Measurements from ENCODE around the gene PTPRF.
"Not testable (repeated sequence)": the region's sequence is repeated elsewhere in the genome, so short reads cannot be mapped to it uniquely, and the experiment has no call there.

Gene PTPRF

DNA sequence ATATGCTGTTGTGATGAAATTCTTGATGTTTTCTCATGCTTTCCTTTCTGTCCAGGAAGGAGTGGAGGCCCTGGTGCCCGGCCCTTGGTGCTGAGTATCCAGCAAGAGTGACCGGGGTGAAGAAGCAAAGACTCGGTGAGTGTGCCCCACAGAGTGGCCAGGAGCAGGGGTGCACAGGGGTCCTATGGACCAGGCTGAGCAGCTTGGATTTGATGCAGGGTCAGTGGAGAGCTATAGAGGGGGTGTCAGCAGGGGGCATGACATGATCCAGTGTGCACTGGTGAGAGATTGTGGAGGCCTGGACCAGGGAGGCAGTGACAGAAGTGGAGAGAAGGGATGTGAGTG, 7.4 kb downstream of the PTPRF start:
- DNase-seq (ENCODE audit: low spot score), result no peak

DNA sequence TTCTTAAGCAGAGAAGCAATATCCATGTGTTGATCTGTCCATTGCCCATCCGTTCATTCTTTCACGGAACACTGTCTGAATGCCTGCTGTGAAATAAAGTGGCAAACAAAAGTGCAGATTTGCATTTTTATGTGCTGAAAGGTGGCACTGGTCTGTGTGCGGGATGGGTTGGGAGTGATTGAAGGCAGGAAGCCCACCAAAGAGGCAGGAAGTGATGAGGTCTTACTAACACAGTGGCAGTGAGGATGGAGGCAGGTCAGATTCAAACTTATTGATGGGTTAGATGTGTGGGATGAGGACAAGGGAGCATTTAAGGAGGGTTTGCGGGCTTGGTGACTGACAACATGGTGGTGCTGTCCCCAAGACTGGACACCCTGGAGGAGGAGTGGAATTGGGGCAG, 8.3 kb downstream of the PTPRF start:
- no peak for DNase-seq (ENCODE audit: low spot score)

DNA sequence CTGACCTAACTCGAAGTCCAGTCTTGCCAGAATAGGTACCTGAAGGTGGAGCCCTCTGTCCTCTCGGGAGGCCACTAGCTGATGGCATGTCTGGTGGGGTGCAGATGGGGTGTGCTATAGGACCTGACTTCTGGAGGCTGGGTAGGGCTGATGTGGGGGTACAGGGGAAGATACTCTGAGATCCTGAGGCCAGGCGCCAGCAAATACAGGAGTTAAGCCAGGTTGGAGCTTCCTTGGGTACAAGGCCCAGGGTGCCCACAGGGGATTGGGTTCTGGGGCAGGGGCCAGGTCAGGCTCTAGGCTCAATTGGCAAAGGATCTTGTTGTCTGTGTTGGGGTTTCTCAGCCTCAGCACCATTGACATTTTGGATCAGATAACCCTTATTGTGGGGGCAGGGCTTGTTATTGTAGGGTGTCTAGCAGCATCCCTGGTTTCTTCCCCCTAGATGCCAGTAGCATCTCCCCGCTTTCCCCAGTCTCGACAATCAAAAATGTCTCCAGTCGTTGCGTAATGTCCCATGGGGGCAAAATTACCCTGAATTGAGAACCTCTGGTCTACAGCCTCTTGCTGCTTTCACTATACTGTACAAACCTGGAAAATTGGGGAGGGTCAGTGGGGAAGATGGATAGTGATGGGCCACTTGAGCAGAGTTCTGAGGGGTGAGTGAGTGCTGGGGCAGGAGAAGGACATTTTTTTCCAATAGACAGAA, 9.2 kb downstream of the PTPRF start:
- DNase-seq (ENCODE audit: low spot score), result no peak

DNA sequence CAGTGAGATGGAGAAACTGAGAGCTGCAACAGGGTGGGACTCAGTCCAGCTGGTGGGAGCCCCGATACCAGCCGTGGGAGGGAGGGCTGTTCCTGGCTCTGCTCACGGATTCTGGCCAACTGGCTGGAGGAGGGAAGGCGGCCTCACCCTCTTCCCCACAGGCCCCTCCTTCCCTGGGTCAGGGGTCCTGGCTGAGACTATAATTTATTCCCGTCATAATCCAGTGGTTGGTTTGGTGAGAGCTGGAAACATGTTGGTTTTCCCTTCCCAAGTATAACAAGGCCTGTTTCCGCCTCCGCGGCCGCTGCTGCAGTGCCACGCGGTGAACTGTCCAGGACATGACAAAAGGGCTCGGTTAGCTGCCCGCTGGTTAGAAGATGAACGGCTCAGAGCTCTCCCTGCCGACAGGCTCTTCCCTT, 10.0 kb downstream of the PTPRF start:
- no peak for DNase-seq (ENCODE audit: low spot score)

DNA sequence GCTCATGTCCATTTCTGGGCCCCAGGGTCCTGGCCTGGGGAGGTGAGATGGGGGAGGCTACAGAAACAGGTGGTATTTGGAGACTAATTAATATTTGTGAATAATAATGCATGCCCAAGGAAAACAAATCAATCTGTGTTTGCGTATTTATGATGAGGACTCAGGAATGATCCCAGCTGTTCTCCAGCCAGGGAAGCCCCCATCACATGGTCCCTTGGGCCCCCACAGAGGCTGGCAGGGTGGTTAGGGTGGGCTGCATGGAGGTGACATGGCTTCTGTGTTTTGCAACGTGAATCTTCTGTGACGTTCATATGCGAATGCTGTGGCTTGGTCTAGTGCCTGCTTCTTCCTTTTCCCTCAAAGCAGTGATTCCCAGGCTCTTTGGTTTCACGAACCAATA, 10.5 kb downstream of the PTPRF start:
- no peak for DNase-seq (ENCODE audit: low spot score)

DNA sequence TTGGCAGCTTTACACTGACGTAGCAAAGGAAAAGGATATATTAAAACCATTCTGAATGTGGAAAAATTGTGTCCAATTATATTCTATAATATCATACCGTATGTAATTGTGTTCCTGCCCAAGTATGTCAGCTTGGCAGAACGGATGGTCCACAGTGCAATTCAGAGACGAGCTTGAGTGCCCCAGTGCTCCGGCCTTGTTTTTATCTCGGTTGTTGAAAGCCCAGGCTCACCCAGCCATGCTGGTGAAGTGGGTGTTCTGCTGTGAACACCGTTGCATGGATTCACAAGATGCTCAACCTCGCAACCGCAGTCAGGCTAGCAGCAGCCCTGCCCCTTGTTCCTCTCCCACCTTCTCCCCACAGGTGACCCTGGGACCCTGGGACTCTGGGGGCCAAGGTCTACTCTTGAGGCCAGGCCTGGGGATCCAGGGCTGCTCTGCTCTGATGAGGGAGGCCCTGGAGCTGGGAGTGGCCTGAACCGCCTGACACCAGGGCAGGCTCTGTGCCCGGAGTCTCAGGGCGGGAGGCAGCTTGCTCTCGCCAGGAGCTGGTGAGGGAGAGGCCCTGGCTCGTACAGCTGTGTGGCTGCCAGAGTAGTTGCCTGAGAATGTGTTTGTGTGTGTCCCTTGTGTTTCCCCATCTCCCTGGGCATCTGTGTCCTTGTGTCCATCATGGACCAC, 11.2 kb downstream of the PTPRF start:
- DNase-seq (ENCODE audit: low spot score), result peak; percentile 27

DNA sequence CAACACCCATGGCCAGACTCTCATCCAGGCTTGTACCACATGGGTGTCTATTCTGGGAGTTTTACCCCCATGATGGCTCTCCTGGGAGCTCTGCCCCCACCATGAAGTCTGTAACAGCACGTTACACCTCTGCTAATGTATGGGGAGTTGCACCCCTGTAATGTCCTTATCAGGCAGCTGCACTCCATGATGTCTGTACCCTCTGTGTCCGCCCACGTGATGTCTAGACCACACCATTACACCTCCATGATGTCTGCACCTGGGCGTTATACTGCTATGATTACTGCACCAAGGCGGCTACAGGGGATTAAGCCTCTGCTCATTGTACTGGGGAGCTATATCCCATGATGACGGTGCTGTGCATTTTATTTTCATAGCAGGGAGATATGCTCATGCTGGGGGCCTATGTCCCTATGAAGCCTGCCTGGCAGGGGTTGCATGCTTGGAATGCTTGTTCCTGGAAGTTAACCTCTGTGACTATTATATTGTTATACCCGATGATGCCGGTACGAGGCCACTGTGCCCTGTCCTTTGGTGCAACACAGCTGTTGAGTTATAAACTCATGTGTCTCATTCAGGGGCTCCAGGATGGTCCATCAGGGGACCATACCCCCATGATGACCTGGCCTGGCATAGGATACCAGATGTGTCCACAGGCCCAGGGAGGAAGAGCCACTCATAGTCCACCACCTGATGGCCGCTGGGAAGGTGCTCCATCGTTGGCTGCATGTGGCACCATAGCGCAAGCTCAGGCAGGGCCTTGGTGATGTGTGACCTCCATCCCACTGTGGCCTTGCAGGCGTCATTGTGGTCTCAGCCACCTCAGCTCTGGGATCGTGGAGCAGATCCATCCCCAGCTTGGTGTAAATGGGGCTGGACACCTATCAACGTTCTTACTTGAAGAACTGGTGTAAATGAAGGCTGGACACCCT, 12.1 kb downstream of the PTPRF start:
- no peak for DNase-seq (ENCODE audit: low spot score)

DNA sequence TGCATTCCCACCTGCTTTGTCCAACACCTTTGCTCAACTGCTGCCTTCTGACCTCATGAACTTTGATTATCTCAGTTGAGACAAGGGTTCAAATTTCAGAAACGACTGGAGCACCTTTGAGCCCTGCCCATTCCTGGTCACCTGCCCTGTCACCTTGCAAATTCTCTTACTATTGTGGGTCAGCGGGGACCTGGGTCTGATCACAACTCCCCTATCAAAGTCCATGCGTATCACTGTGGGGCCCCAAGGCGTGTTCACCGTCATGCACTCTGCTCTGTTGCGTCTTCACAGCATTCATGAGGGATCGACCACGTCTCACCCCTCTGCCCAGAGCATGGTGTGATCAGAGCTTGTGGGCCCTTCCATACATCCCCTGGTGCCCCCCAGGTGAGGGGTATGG, 12.9 kb downstream of the PTPRF start:
- no peak for DNase-seq (ENCODE audit: low spot score)

DNA sequence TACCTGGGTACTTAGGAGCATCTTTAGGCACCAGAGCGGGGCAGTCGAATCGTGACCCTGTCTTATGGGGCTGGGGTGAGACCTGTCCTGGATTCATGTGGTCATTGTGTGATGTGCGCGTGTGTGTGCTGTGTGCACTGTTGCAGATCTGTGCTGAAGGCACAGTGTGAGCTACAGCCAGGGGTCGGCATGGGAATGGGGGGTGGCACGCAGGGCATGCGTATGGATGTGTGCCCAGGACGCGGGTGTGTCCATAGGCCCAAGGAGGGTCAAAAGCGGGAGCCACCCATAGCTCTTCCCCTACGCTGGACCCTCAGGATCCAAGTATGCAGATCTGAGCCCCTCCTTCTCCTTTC, 14.6 kb downstream of the PTPRF start:
- DNase-seq (ENCODE audit: low spot score), result no peak

DNA sequence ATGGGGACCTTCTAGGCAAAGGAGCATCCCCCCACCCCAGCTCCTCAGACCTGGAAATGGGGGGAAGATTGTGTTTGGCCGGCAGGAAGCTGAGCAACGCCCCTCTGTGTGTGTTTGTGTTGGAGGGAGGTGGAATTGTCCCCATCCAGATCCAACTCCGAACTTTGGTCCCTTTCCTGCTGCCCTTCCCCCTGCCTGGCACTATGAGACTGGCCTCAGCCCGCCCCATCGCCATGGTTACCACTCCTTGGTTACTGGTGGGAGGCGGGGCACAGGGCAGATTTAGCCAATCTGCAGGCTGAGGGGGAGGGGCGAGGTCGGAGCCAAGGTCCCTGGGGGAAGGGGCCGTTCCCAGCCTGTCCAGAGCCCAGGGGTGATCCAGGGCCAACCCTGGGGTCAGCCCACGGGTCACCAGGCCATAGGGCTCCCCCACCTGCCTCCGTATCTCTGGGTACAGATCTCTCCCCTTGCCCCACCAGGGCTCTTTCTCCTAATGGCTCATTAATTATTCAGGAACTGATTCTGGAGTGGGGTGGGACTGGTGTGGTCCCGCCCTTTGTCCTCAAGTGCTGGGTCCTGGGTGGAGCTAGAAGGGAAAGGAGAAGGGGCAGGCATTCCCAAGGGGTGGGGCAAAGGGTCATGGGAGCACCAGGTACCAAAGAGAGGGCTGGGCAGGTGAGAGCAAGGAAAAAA, 15.2 kb downstream of the PTPRF start:
- DNase-seq (ENCODE audit: low spot score), result peak; percentile 27

DNA sequence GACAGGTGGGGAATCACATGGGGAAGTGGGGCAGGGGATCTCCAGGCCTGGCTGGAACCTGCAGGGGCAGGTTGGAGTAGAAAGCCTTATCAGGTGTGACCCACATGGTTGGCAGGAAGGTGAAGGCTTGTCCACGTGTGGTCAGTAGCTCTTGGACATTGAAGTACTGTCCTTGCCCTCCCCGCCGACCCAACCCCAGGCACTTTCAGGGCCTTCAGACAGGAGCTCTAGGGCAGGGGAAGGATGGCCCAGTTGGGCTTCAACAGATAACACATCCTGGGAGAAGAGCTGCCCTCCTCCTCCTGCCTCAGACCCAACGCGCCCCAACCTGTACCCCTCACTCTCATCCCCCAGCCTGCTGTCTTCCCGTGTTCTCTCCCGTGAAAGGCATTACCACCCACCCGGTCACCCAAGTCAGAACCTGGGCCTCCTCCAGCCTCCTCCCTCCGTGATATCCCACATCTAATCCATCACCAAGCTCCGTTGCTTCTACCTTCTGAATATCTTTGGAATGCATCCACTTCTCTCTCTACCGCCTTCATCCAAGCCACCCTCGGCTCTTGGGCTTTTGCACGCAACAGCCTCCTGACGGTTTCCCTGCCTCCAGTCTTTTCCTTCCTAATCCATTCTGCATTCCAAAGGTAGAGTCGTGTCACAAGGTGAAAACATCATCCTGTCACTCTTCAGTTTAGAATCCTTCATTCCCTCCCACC, 15.9 kb downstream of the PTPRF start:
- no peak for DNase-seq (ENCODE audit: low spot score)

DNA sequence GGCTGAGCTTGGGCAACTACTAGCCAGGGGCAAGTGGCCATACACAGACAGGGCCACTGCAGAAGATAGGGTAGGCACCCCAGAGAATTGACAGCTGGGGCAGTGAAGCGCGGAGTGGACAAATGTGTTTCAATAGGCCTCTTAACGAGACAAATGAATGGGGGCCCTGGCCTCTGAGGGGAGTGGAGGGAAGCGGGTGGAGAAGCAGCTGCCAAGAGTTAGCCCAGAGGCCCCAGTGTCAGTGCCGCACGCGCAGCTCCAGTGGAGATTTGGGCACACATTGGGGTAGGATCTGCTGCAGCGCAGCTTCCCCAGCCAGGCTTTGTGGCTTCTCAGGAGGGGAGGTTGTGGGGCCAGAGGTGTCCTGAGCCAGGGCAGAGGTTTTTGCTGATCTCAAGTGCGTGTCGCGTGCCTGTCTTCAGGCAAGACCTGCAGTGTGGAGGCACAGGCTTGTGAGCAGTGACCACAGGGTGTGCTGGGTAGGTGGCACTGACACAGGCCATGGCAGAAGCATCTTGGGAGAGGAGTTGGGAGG, 16.9 kb downstream of the PTPRF start:
- no peak for DNase-seq (ENCODE audit: low spot score)

DNA sequence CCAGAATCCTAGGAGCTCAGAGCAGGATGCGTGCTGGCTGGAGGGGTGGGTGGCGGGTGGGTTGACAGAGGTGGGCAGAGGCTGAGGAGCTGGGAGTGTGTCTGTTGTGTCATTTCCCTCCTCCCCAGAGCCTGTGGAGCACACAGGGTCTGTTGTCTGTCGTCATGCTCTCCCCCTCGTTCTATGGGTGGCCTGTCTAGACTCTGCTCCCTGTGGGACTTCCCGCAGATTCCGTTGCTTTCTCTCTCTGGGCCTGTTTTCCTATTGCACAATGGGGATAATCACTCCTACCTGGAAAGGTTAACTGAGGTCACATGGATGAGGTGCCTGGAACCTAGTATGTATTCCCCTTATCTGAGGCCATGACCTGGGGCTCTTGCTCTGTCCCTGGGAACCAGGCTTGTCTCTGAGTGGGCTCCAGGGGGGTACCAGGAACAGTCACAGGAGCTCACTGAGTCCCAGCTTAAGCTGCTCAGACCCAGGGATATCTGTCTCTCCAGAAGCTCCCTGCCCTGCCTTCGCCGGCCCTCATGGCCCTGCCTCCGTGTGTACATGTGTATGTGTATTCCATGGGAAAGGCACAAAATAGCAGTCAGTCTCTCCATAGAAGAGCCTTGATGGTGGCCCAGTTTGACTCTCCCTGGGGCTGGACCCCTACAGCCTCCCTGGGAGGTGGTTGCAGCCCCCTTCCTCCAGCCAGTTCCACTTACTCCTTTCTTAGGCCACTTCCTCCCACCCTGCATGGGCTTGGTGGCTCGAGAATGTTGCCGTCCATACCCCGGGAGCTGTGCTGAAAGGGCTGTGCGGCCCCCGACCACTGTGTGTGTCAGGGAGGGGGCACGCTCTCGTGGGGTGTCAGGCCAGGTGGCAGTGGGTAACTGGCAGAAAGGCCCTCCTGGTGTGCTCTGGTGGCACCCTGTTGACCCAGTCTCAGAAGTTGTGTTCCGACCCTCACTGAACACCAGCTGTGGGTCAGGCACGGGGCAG, 17.9 kb downstream of the PTPRF start:
- DNase-seq (ENCODE audit: low spot score), result no peak

DNA sequence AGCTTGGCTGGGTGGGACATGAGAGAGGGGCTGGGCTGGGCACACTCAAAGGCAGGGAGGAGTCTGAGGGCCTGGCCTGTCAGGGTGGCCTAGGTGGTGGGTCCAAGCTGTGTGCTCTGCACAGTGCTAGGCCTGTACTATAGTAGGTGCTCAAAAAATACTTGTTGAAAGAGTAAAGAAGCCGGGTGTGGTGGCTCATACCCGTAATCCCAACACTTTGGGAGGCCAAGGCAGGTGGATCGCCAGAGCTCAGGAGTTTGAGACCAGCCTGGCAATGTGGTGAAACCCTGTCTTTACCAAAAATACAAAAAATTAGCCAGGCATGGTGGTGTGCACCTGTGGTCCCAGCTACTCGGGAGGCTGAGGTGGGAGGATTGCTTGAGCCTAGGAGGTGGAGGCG, 18.7 kb downstream of the PTPRF start:
- not testable (repeated sequence) for DNase-seq (ENCODE audit: low spot score)

DNA sequence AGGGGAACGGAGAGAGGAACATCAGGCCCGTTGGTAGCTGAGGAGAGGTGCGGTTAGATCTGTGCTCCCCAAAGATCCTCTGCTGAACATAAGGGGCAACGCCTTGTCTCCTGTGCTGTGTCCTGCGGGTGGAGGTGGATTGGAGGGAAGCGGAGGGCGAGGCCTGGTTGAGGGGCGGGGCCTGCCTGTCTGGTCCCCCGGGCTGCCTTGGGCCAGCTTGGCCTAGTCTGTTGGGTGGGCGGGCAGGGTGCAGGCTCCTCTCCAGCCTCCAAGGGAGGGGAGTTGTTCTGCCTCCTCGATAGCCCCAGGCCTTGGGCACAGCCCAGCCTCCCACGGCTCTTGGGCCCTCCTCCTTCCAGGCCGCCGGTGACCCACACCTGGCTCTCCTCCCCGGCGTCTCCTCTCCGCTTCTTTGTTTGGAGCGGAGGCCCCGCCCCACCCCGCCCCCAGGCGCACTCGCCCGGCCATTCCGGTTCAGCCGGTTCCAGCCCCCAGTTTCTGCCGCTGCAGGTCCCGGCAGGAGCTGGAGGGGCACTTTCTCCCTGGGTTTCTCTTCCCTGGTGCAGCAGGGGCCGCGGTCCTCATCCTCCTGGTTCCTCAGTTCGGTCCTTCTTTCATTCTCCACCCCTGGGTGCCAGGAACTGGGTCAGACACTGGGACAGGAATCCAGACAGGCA, 19.4 kb downstream of the PTPRF start:
- DNase-seq (ENCODE audit: low spot score), result no peak

DNA sequence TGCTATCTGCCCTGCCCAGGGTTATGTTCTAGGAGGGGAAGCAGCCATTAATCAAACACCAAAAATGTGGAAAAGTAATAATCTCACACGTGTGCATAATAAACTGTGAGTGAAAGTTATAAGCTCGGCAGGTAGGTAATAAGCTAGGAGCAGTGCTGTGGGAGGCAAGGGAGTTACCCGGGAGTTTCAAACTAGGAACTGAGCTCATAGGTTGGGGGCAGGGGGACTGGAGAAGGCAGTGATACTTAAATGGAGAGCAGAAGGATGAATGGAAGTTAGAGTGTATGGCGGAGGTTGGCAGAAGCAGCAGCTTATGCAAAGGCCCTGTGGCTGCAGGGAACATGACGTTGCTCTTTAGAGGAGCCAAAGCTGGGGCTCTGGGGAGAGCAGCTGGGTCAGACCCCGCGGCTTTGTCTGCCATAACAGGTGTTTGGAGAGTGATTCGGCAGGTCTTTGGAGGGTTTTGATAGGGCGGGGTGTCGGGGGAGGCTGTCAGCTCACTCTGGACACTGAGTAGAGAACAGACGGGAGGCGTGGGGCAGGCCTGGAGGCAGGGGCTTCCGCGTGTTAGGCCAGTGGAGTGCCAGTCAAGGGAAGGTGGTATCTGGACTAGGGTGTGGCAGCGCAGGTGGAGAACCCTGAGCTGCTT, 20.0 kb downstream of the PTPRF start:
- no peak for DNase-seq (ENCODE audit: low spot score)

DNA sequence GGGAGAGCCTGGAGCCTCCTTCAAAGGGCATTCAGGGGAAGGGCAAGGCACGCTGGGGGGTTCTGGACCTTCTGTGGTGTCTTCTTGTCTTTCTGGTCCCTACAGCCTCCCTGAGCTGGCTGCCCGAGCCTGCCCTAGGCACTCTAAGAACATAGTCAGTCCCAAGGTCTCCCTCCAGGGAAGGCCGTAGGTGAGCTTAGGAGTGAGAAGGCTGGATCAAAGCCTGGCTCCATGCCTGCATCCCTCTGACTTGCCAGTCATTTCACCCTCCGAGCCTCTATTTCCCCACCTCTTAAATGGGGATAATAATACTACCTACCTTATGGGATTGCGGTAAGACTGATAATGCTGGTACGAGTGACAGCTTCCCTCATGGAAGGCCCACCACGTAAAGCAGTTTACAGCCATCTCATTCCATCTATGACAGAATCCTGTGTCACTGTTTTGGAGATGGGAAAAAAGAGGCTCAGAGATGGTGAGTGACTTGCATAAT, 20.8 kb downstream of the PTPRF start:
- no peak for DNase-seq (ENCODE audit: low spot score)

DNA sequence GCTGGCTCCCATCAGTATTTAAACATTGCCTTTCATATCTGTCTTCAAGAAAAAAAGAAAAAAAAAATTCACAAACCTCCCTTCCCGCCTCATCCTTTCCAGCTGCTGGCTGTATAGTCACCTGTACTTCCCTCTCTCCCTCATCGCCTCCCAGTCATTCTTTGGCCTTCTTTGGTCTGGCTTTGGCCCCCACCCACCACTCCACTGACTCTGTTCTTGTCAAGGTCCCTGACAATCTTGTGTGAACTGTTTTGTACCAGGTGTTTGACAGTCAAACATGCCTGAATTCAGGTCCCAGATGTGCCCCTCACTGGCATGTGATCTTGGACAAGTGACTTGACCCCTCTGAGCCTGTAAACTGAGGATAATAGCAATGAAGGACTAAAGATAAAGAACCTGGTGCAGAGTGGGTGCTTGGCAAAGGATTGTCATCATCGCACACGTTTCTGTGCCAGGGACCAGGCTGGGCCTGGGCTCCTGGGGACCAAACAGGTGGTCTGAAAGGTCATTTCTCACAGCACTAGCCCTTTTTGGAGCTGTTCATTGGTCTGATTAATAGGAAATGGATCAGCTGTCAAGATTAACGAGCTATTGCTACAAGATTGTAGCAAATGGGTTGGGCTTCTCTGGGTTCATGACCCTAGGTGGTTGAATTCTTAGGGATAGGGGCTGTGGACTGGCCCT, 21.5 kb downstream of the PTPRF start:
- no peak for DNase-seq (ENCODE audit: low spot score)

Data from hematopoietic multipotent progenitor cell treated with erythropoietin and hydrocortisone succinate and interleukin-3 and kit ligand, for 15 days (in vitro differentiated cells).